HepG2 (cell line): ENCODE data around the gene OR1E1. TPM values are rescaled to one million over a fixed set of nuclear protein-coding genes. Genes with fewer than 3 reads are reported as not detected.

Experiments used
- ATAC-seq: fragments of 200-7000 bp; cut with Tn5 transposase; 3 replicates; pipeline ENCODE4 v1.9.1; 2020; ENCODE audit warnings: mild to moderate bottlenecking, moderate library complexity
- BruUV-seq: library from RNA; stranded (reverse); fragments of 400-500 nt; replicated peaks from 2 replicates; lab custom pipeline; 2021; lab: Mats Ljungman, UMichigan
- CTCF ChIA-PET: fragments of 300-600 bp; formaldehyde crosslinking; extraction: SDS; loops from one replicate; lab custom pipeline; 2021; ENCODE audit warnings: low total read pairs, inconsistent platforms, low intra/inter-chr PET ratio; lab: Yijun Ruan, JAX
- POLR2A ChIA-PET: fragments of 350-600 bp; sonication (Branson Sonifier 250); formaldehyde crosslinking; loops from one replicate; lab custom pipeline; 2020; ENCODE audit warnings: antibody characterized with exemption, inconsistent platforms; lab: Yijun Ruan, JAX
- DNase-seq: peaks from one replicate; pipeline ENCODE4 v3.0.0-alpha.2; 2015; ENCODE audit warnings: low spot score
- FAIRE-seq: peaks from 3 replicates; lab custom pipeline; 2011; peaks lifted over from hg19 to GRCh38; lab: Jason Lieb, UNC
- H2AFZ ChIP-seq: one replicate; pipeline ENCODE4 v1.6.1; 2011; ENCODE audit warnings: low read length, inconsistent platforms
- H3K27ac ChIP-seq: fragments of 300-600 bp; 3 replicates; pipeline ENCODE4 v1.8.0; 2011; ENCODE audit warnings: mixed run types, mild to moderate bottlenecking, mixed read lengths, low read length, inconsistent platforms; ENCODE audit not compliant: insufficient read depth; ENCODE audit errors: extremely low read length
- H3K27me3 ChIP-seq, 2 experiments: fragments of 200-600 bp in 1 of 2; 2 replicates in 1 of 2; 3 replicates in 1 of 2; pipeline versions ENCODE4 v1.6.0 to v1.8.0; 2011; ENCODE audit warnings: low read length in 2 of 2, mild to moderate bottlenecking in 2 of 2, moderate library complexity in 2 of 2, inconsistent platforms in 1 of 2; ENCODE audit not compliant: insufficient read depth in 2 of 2, control insufficient read depth in 1 of 2
- H3K36me3 ChIP-seq, 2 experiments: fragments of 200-600 bp in 1 of 2; replicated peaks in 1 of 2; 2 replicates in 1 of 2; 3 replicates in 1 of 2; pipeline versions ENCODE4 v1.5.1 to v1.8.0; 2011; ENCODE audit warnings: low read length in 2 of 2, inconsistent platforms in 1 of 2; ENCODE audit not compliant: insufficient read depth in 2 of 2, control insufficient read depth in 1 of 2
- H3K4me1 ChIP-seq: 2 replicates; pipeline ENCODE4 v1.5.1; 2012; ENCODE audit warnings: low read length, inconsistent platforms; ENCODE audit not compliant: insufficient read depth
- H3K4me2 ChIP-seq: 2 replicates; pipeline ENCODE4 v1.6.0; 2011; ENCODE audit warnings: low read depth, low read length, inconsistent platforms
- H3K4me3 ChIP-seq, 3 experiments: fragments of 200-600 bp in 1 of 3; sonication (generic), shearing (Covaris generic) in 1 of 3; replicated peaks in 1 of 3; 2 replicates each; pipeline ENCODE4 v1.5.1; 2011 to 2016; ENCODE audit warnings: low read length in 3 of 3, inconsistent platforms in 2 of 3, low read depth in 2 of 3, mild to moderate bottlenecking in 2 of 3, control low read depth in 1 of 3, mixed read lengths in 1 of 3; ENCODE audit not compliant: insufficient read depth in 1 of 3
- H3K79me2 ChIP-seq: one replicate; pipeline ENCODE4 v1.6.1; 2011; ENCODE audit warnings: low read length, inconsistent platforms; ENCODE audit not compliant: insufficient read depth
- H3K9ac ChIP-seq: 2 replicates; pipeline ENCODE4 v1.6.0; 2011; ENCODE audit warnings: mild to moderate bottlenecking, low read depth, low read length, inconsistent platforms; ENCODE audit not compliant: insufficient read depth
- H3K9me3 ChIP-seq: 2 replicates; pipeline ENCODE4 v1.5.1; 2012; ENCODE audit warnings: mild to moderate bottlenecking, low read length
- H4K20me1 ChIP-seq: 2 replicates; pipeline ENCODE4 v1.6.0; 2011; ENCODE audit warnings: inconsistent platforms, mild to moderate bottlenecking, low read length, moderate library complexity; ENCODE audit not compliant: insufficient read depth
- AGO2 ChIP-seq: fragments of 200-400 bp; formaldehyde crosslinking; optimal IDR thresholded peaks from 2 replicates; pipeline ENCODE3; 2017; ENCODE audit warnings: mild to moderate bottlenecking, low read depth, low read length, moderate library complexity
- FLYWCH1 ChIP-seq: sonication (generic); formaldehyde crosslinking; IDR thresholded peaks from 2 replicates; pipeline ENCODE4 v1.8.1; 2023; ENCODE audit warnings: mild to moderate bottlenecking, missing genetic modification reagents
- GRHL1 ChIP-seq: sonication (generic); formaldehyde crosslinking; conservative IDR thresholded peaks from 2 replicates; pipeline ENCODE4 v1.8.0; 2022; ENCODE audit warnings: missing genetic modification reagents
- HMG20B ChIP-seq: conservative IDR thresholded peaks from 2 replicates; pipeline ENCODE4 v1.6.1; 2016; ENCODE audit warnings: missing genetic modification reagents, missing compliant biosample characterization
- MAFK ChIP-seq, 2 experiments: IDR thresholded peaks in 1 of 2; conservative IDR thresholded peaks in 1 of 2; 2 replicates each; pipeline ENCODE4 v1.6.1; 2011; ENCODE audit warnings: improper control_type of control experiment in 2 of 2, low read length in 2 of 2
- MTA1 ChIP-seq: sonication (generic); formaldehyde crosslinking; IDR thresholded peaks from 2 replicates; pipeline ENCODE4 v1.4.0; 2020; ENCODE audit warnings: missing genetic modification reagents, mild to moderate bottlenecking, borderline replicate concordance
- RBM39 ChIP-seq: fragments of 200-400 bp; formaldehyde crosslinking; IDR thresholded peaks from one replicate; pipeline ENCODE4 v1.6.1; 2018; ENCODE audit warnings: antibody characterized with exemption, mild to moderate bottlenecking, low read depth, low read length; ENCODE audit not compliant: poor library complexity, severe bottlenecking
- RFX3 ChIP-seq: IDR thresholded peaks from 2 replicates; pipeline ENCODE4 v1.6.1; 2016; ENCODE audit warnings: missing biosample characterization, missing genetic modification reagents
- TEF ChIP-seq: sonication (generic); formaldehyde crosslinking; IDR thresholded peaks from 2 replicates; pipeline ENCODE4 v1.5.0; 2020; ENCODE audit warnings: missing genetic modification reagents
- ZMAT3 ChIP-seq: sonication (generic); formaldehyde crosslinking; conservative IDR thresholded peaks from 2 replicates; pipeline ENCODE4 v1.7.0; 2021; ENCODE audit warnings: missing genetic modification reagents
- ZNF138 ChIP-seq: sonication (generic); formaldehyde crosslinking; IDR thresholded peaks from 2 replicates; pipeline ENCODE4 v1.5.0; 2020; ENCODE audit warnings: mild to moderate bottlenecking, low read depth, missing genetic modification reagents
- ZNF567 ChIP-seq: sonication (generic); formaldehyde crosslinking; IDR thresholded peaks from 2 replicates; pipeline ENCODE4 v1.8.1; 2023; ENCODE audit warnings: mild to moderate bottlenecking, missing genetic modification reagents, borderline replicate concordance
- ZNF773 ChIP-seq: sonication (generic); formaldehyde crosslinking; IDR thresholded peaks from 2 replicates; pipeline ENCODE4 v1.4.0; 2020; ENCODE audit warnings: missing genetic modification reagents, borderline replicate concordance
- WGBS: methylation state at CpG from one replicate; pipeline ENCODE4 v1.1.6; 2017; ENCODE audit warnings: low lambda C conversion rate; 5-methylcytosine and 5-hydroxymethylcytosine counted together
- in situ Hi-C: cut with HindIII; loops from 2 replicates; pipeline ENCODE4 v1.10.0; 2017; ENCODE audit warnings: low pct_unique_long_range_greater_than_20kb; ENCODE audit not compliant: extremely low pct_ligation_motif_present
- intact Hi-C: fragments of 100-400 bp; cut with micrococcal nuclease; formaldehyde crosslinking; loops from one replicate; pipeline ENCODE4 v1.10.0; 2022; ENCODE audit not compliant: unreplicated experiment
- polyA plus RNA-seq, 8 experiments: library from polyadenylated mRNA; depleted of rRNA in 3 of 8; stranded (reverse) in 7 of 8; unstranded in 1 of 8; fragments of >200 nt; fragmentation: Illumina TruSeq in 4 of 8; extraction: Trizol in 4 of 8; gene quantifications; 2 replicates each; pipeline versions ENCODE4 v1.2.1 to v1.2.3, GENCODE V29; 2011 to 2016; ENCODE audit warnings: low read depth in 4 of 8, missing spikeins in 1 of 8, mixed read lengths in 1 of 8; ENCODE audit not compliant: insufficient read depth in 1 of 8
- total RNA-seq, 5 experiments: library from RNA; depleted of rRNA; stranded (reverse); fragments of >200 nt; fragmentation: Illumina TruSeq; extraction: Trizol; gene quantifications; 2 replicates each; pipeline ENCODE4 v1.2.3, GENCODE V29; 2016; ENCODE audit warnings: low read depth in 1 of 5
- TF ChIP-seq, protein P1 (sequence below): IDR thresholded peaks from 2 replicates; pipeline ENCODE4 v1.6.1; 2018; ENCODE audit warnings: missing genetic modification reagents, mild to moderate bottlenecking, missing compliant biosample characterization

The OR1E1 gene
- total and polyA plus RNA-seq, 2 of the 13 experiments (the other 11 are each of a cell fraction or from before 2014, with no cell fraction given): not detected

GRCh38 chr17:3385869-3386816 is 12.1 kb downstream of the OR1E1 start, which contains the start of gene OR3A2:
Gene OR3A2 (minus strand): TSS chr17:3386308.
- FAIRE-seq: no peak
- H4K20me1 ChIP-seq: no peaks in the 10 kb centered on the region
- no peak within 1 kb of the TSS for H3K4me3 ChIP-seq
- no peak for ATAC-seq
- CTCF ChIA-PET: no interaction called here
- peaks cover 0 to 14% of the 10 kb centered on the region in 2 experiments; a peak in 2 of 5 replicates for H3K27me3 ChIP-seq
- no peak within 1 kb of the TSS for H3K27ac ChIP-seq
- WGBS: 80% methylated on average over 91 of the region's 92 CpGs
- no peak for DNase-seq
- no peaks in the 10 kb centered on the region for H3K79me2 ChIP-seq
- BruUV-seq: no TSS peak
- no peaks in the 10 kb centered on the region for H3K9me3 ChIP-seq
- no peaks in the 10 kb centered on the region for H3K4me1 ChIP-seq
- TF ChIP-seq FLYWCH1 (CRISPR knock-in tag): no peak
- no peak for TF ChIP-seq HMG20B
- no peak within 1 kb of the TSS for H3K9ac ChIP-seq
- H3K4me2 ChIP-seq: no peak within 1 kb of the TSS
- no peaks in the 10 kb centered on the region for H3K36me3 ChIP-seq
- intact Hi-C loops (no loop called here), in situ Hi-C loops (no loop called here)
- POLR2A ChIA-PET: no interaction called here
- H2AFZ ChIP-seq: no peak within 1 kb of the TSS

DNA sequence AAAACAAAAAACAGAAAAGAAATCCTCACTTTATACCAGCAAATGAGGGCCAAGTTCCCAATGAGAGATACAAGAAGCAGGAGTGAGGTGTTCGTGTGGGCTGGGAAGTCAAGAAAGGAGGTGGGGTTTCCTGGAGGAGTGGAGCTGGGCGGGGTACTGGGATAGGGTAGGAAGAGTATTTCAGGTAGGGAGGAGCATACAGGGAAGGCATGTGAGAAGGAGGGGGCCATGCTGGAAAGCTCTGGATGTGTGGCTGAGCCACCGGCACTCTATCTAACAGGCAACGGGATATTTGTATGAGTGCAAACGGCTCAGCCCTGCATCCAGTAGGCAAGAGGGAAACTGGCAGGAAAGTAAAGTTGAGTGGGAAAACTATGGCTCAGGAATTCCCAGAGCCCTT is 16.3 kb downstream of the OR1E1 start:
- FAIRE-seq: no peak
- Histone ChIP-seq H3K9ac (no peak overlapping the region), H3K27me3 (peaks cover 4 to 29% of the 10 kb centered on the region in 2 experiments; a peak in 2 of 5 replicates), H3K4me2 (no peak overlapping the region), H3K9me3 (no peaks in the 10 kb centered on the region), H4K20me1 (no peaks in the 10 kb centered on the region), H3K27ac (no peak overlapping the region), H3K79me2 (no peaks in the 10 kb centered on the region), H2AFZ (no peak overlapping the region), H3K4me1 (no peaks in the 10 kb centered on the region), H3K4me3 (no peak overlapping the region), H3K36me3 (no peaks in the 10 kb centered on the region)
- no peak for DNase-seq
- ChIA-PET POLR2A (no interaction called here), CTCF (no interaction called here)
- BruUV-seq: no TSS peak
- no peak for ATAC-seq
- intact Hi-C loops (no loop called here), in situ Hi-C loops (no loop called here)
- WGBS: 35% methylated on average over 5 of the region's 5 CpGs
- TF ChIP-seq ZNF773 (CRISPR knock-in tag) (no peak), MTA1 (CRISPR knock-in tag) (no peak), RFX3 (CRISPR knock-in tag) (no peak), ZNF567 (CRISPR knock-in tag) (no peak), AGO2 (no peak), MAFK (conservative IDR thresholded peaks at IDR 0.05 in 1 of 2, IDR thresholded peaks at IDR 0.05 in 1 of 2; ENCODE audit: low read length in 2 of 2) (no peak), ZNF138 (CRISPR knock-in tag) (no peak), GRHL1 (CRISPR knock-in tag) (no peak), TEF (CRISPR knock-in tag) (no peak), ZMAT3 (no peak), RBM39 (no peak)
- TF ChIP-seq, protein P1, sequence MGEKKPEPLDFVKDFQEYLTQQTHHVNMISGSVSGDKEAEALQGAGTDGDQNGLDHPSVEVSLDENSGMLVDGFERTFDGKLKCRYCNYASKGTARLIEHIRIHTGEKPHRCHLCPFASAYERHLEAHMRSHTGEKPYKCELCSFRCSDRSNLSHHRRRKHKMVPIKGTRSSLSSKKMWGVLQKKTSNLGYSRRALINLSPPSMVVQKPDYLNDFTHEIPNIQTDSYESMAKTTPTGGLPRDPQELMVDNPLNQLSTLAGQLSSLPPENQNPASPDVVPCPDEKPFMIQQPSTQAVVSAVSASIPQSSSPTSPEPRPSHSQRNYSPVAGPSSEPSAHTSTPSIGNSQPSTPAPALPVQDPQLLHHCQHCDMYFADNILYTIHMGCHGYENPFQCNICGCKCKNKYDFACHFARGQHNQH (CRISPR knock-in tag): no peak
